Measurements from ENCODE around the gene TMEM120A.

TMEM120A gene

DNA sequence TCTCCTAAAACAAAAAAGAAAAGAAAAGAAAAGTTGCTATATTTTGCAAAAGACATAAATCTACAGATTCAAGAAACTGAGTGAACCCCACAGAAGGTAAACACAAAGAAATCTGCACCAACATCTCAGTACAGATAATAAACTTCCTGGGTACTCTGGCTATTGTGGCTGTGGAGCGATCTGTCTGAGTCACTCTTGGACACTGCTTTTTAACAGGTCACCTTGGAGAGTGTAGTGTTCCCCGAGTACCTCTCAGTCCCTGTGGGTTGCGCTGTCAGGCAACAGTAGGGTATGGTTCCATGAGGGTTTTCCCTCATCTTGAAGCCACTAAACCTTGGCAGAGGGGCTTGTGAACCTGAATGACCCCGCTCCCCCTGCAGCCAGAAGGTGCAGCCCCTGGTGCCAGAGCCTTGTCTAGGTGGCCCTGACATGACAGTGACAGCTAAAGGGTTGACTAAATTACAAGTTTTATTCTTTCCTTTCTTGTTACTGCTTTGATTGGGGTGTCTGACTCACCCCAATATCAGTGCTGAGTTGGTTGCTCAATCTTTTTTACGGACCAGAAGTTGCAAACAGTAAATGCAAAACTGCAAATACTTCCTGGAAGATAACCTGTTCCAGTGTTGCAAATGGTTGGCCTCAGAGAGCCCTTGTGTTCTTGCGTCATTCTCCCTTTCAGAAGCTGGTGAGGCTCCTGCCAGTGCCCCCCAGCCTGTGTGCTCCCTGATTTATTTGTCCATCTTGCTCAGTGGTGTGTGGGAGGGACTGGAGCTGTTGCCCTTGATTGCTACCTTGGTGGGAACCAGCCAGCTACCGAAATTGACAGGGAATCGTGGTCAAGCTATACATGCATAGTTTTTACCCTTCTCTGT is 48.9 kb downstream of the TMEM120A start:
- TF ChIP-seq FOXP2 (optimal IDR thresholded peaks at IDR 0.05; ENCODE audit: borderline replicate concordance, extremely low read depth, extremely low read length, insufficient read depth) (no peak), TAF1 (IDR thresholded peaks at IDR 0.05; ENCODE audit: borderline replicate concordance, insufficient read depth, low read length) (no peak), POLR2AphosphoS5 (IDR thresholded peaks at IDR 0.05; ENCODE audit: low read depth, low read length) (no peak), SIN3A (IDR thresholded peaks at IDR 0.05; ENCODE audit: borderline replicate concordance, insufficient read depth, low read length) (no peak)
- TF ChIP-seq, protein P1, sequence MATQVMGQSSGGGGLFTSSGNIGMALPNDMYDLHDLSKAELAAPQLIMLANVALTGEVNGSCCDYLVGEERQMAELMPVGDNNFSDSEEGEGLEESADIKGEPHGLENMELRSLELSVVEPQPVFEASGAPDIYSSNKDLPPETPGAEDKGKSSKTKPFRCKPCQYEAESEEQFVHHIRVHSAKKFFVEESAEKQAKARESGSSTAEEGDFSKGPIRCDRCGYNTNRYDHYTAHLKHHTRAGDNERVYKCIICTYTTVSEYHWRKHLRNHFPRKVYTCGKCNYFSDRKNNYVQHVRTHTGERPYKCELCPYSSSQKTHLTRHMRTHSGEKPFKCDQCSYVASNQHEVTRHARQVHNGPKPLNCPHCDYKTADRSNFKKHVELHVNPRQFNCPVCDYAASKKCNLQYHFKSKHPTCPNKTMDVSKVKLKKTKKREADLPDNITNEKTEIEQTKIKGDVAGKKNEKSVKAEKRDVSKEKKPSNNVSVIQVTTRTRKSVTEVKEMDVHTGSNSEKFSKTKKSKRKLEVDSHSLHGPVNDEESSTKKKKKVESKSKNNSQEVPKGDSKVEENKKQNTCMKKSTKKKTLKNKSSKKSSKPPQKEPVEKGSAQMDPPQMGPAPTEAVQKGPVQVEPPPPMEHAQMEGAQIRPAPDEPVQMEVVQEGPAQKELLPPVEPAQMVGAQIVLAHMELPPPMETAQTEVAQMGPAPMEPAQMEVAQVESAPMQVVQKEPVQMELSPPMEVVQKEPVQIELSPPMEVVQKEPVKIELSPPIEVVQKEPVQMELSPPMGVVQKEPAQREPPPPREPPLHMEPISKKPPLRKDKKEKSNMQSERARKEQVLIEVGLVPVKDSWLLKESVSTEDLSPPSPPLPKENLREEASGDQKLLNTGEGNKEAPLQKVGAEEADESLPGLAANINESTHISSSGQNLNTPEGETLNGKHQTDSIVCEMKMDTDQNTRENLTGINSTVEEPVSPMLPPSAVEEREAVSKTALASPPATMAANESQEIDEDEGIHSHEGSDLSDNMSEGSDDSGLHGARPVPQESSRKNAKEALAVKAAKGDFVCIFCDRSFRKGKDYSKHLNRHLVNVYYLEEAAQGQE (IDR thresholded peaks at IDR 0.05; ENCODE audit: insufficient read depth in 1 of 2, low read depth in 2 of 2, low read length in 2 of 2): no peak

DNA sequence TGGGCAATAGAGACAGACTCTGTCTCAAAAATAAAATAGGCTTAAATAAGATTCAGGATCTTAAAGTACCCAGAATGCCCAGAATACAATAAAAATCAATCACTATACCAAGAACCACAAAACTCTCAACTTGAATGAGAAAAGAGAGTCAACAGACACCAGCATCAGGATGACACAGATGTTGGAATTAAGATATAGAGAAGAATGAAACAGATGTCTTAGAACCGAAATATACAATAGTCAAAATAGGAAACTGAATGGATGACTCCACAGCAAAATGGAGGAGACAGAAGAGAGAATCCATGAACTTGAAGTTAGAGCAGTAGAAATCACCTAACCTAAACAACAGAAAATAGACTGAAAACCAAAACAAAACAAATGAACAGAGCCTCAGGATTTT is 49.9 kb downstream of the TMEM120A start:
- TF ChIP-seq FOXP2 (optimal IDR thresholded peaks at IDR 0.05; ENCODE audit: borderline replicate concordance, extremely low read depth, extremely low read length, insufficient read depth) (no peak), TAF1 (IDR thresholded peaks at IDR 0.05; ENCODE audit: borderline replicate concordance, insufficient read depth, low read length) (no peak), SIN3A (IDR thresholded peaks at IDR 0.05; ENCODE audit: borderline replicate concordance, insufficient read depth, low read length) (no peak), POLR2AphosphoS5 (IDR thresholded peaks at IDR 0.05; ENCODE audit: low read depth, low read length) (no peak)
- TF ChIP-seq, protein P1 (IDR thresholded peaks at IDR 0.05; ENCODE audit: insufficient read depth in 1 of 2, low read depth in 2 of 2, low read length in 2 of 2): no peak

DNA sequence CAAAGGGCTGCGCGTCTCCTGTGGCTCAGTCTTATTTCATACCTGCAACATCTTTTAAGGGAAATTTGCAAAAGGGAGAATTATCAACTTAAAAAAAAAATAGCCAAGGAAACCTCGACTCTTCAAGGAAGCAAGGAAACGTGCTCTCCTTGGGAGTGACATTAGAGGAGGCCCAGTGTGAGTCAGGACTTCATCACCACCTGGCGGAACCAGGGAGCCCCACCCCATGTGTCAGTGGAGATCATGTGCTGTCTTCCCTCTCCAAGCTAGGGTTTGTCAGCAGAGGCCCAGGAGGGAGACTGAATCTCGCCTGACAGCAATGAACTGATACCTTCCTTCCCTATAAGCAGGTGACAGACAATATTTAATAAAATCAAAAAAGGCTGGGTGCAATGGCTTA is 50.5 kb downstream of the TMEM120A start:
- TF ChIP-seq, protein P1 (IDR thresholded peaks at IDR 0.05; ENCODE audit: insufficient read depth in 1 of 2, low read depth in 2 of 2, low read length in 2 of 2): no peak
- no peak for TF ChIP-seq TAF1 (IDR thresholded peaks at IDR 0.05; ENCODE audit: borderline replicate concordance, insufficient read depth, low read length)

DNA sequence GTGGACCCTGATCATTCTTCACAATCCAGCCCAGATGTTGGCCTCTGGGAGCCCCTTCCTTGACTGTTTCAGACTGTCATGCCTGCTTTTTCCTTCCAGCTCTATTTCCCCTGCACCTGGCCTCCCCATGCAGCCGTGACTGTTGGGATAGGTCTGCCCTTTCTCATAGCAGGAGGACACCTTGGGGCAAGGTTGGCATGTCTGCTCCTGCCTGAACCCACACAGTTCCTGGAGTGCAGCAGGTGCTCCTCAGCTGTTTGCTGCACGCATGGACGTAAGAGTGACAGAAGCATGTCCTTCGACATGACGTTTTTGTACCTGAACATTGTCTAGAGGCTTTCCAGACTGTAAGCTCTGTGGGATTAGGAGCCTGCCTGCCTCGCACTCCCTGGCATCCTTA is 55.5 kb downstream of the TMEM120A start:
- no peak for TF ChIP-seq FOXP2 (optimal IDR thresholded peaks at IDR 0.05; ENCODE audit: borderline replicate concordance, extremely low read depth, extremely low read length, insufficient read depth)
- no peak for TF ChIP-seq SIN3A (IDR thresholded peaks at IDR 0.05; ENCODE audit: borderline replicate concordance, insufficient read depth, low read length)
- no peak for TF ChIP-seq TAF1 (IDR thresholded peaks at IDR 0.05; ENCODE audit: borderline replicate concordance, insufficient read depth, low read length)
- TF ChIP-seq, protein P1 (IDR thresholded peaks at IDR 0.05; ENCODE audit: insufficient read depth in 1 of 2, low read depth in 2 of 2, low read length in 2 of 2): no peak
- no peak for TF ChIP-seq POLR2AphosphoS5 (IDR thresholded peaks at IDR 0.05; ENCODE audit: low read depth, low read length)
